Muscle layer of colon (tissue), 2 donors: ENCODE results near the gene TMEM191C.
"Not testable (repeated sequence)": the region's sequence is repeated elsewhere in the genome, so short reads cannot be mapped to it uniquely, and the experiment has no call there.

Experiments
- H3K27ac ChIP-seq: one replicate; pipeline ENCODE4 v1.7.0; 2013; ENCODE audit warnings: low read depth, mild to moderate bottlenecking, low read length, moderate library complexity
- H3K27me3 ChIP-seq, 2 donors: one replicate each; pipeline ENCODE4 v1.7.0; 2013; ENCODE audit warnings: low read length in 2 of 2, mild to moderate bottlenecking in 2 of 2; ENCODE audit not compliant: insufficient read depth in 2 of 2, control insufficient read depth in 1 of 2
- H3K36me3 ChIP-seq: one replicate; pipeline ENCODE4 v1.7.0; 2013; ENCODE audit warnings: mild to moderate bottlenecking, low read length; ENCODE audit not compliant: insufficient read depth
- H3K4me1 ChIP-seq: one replicate; pipeline ENCODE4 v1.7.0; 2013; ENCODE audit warnings: mild to moderate bottlenecking, low read length; ENCODE audit not compliant: insufficient read depth
- H3K4me3 ChIP-seq, 2 donors: one replicate each; pipeline ENCODE4 v1.7.0; 2013; ENCODE audit warnings: low read length in 2 of 2, low read depth in 1 of 2, mild to moderate bottlenecking in 1 of 2, moderate library complexity in 1 of 2
- H3K9ac ChIP-seq: one replicate; pipeline ENCODE4 v1.7.0; 2013; ENCODE audit warnings: low read length
- H3K9me3 ChIP-seq: one replicate; pipeline ENCODE4 v1.7.0; 2013; ENCODE audit warnings: mild to moderate bottlenecking, low read length
- donor health status: abdominal sarcoma.
- donor health status: Adenocarcinoma of cecum.

The TMEM191C gene

DNA sequence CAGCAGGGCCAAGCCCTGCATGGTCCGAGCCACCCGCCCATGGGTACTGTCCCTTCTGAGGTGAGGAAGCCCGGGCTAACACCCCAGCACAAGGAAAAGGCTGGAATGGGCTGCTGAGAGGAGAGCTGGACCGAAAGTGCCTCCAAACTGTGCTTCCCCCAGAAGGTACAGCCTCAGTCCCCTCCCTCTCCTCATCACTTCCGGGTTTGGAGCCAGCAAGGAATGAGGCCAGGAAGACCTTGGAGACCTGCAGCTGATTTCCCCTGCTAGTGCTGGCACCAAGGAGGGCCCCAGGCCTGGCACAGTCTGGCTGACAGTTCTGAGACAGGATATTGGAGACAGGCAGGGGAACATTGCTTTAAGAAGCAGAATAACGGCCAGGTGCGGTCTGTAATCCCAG is 31.3 kb downstream of the TMEM191C start:
- not testable (repeated sequence) for H3K4me1 ChIP-seq, H3K27ac ChIP-seq, H3K9ac ChIP-seq, H3K9me3 ChIP-seq, H3K36me3 ChIP-seq, H3K27me3 ChIP-seq, H3K4me3 ChIP-seq

DNA sequence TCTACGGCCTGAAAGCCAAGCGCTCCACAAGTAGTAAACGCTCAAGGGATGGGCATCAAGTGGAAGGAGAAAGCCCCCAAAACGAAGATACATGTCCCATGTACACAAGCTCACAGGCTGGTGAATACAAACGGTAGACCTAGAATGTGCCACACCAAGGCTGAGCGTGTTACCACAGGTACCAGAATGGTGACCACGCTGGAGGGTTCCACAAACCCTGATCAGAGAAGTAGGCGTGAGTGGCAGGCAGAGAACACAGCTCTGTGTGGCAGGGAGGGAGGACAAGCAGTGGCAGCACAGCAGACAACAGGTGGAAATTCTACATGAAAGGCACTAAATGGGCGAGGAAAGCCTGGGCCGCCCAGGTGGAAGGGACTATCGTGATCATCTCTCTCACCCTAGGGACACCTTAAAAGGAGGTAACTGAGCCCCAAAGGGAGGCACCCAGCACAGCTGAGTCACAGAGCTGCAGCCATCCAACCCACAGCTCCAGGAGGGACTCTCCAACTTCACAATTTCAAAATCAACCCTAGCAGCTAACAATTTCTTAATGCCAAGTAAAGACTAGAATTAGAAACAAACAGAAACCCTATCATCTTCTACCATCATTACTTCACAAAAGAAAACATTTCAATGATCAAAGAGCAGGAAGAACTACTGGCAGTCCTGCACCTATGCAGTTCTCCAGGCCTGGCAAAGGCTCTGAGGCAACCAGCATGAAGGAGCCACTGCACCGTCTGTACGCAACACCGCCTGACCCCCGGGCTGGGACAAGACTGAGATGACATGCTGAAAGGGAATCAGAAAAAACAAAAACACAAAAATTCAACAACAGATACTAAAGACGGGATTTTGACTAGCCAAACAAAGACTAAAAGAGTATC is 32.7 kb downstream of the TMEM191C start:
- not testable (repeated sequence) for H3K27me3 ChIP-seq, H3K27ac ChIP-seq, H3K9ac ChIP-seq, H3K9me3 ChIP-seq, H3K36me3 ChIP-seq, H3K4me1 ChIP-seq, H3K4me3 ChIP-seq

GRCh38 chr22:21510397-21510796 is 43.2 kb downstream of the TMEM191C start:
- H3K9me3 ChIP-seq, H3K27ac ChIP-seq, H3K9ac ChIP-seq, H3K4me3 ChIP-seq, H3K4me1 ChIP-seq, H3K36me3 ChIP-seq, H3K27me3 ChIP-seq: not testable (repeated sequence)

- H3K27ac ChIP-seq, H3K9me3 ChIP-seq, H3K4me3 ChIP-seq, H3K36me3 ChIP-seq, H3K27me3 ChIP-seq, H3K9ac ChIP-seq, H3K4me1 ChIP-seq: not testable (repeated sequence)
Observed at GRCh38 chr22:21512022-21512421, 44.8 kb downstream of the TMEM191C start.

DNA sequence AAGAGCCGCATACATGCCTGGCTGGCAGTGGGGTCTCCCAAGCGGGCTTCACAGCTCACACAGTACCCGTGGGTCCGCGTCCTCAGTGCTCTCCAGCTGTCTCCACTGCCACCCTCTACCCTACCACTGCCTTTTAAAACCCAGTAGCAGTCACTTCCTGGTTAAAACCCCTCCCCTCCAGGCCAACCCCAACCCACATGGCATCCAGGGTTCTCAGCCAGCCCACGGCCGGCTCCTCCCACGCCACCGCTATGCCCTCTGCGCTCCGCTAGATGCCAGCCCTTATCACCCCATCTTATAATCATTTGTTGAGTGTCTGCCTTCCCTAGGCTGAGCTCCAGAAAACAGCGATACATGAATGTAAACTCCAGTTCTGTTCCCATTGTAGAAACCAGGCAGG is 46.9 kb downstream of the TMEM191C start:
- not testable (repeated sequence) for H3K27me3 ChIP-seq, H3K9me3 ChIP-seq, H3K9ac ChIP-seq, H3K27ac ChIP-seq, H3K4me3 ChIP-seq, H3K4me1 ChIP-seq, H3K36me3 ChIP-seq

DNA sequence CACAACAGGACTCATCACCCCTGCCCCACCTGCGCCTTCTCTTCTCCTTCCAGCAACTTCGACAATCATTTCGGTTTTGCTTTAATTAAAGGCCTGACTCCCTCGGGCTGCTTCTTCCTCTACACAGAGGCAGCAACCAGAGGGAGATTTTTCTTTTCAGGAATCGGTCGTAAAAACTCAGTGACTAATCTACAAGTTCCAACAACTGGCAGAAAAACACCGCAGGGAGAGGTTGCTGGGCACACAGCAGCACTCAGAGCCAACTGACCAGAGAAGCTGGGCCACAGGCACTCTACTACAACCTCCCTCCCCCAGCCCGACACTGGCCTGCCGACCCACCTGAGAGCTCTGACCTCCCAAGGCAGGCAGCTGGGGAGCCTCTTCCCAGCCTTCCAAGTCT is 48.0 kb downstream of the TMEM191C start:
- not testable (repeated sequence) for H3K9me3 ChIP-seq, H3K36me3 ChIP-seq, H3K9ac ChIP-seq, H3K27ac ChIP-seq, H3K4me1 ChIP-seq, H3K4me3 ChIP-seq, H3K27me3 ChIP-seq

DNA sequence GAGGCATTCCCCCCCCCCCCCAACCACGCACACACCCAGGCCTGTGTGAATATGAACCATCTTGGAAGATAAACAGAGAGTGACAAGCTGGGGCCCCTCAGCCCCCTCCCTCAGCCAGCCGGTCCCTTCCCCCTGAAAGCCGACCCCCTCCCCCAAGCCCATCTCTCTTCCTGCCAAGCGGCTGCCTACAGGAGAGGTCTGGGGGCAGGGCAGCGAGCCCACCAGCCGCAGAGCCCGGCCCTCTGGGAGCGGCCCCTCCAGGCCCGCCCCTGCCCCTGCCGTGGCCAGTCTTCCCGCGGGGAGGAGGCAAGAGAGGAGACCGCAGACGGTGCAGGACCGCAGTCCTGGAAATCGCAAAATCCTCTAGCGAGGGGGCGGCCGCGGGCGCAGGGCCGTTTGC is 49.3 kb downstream of the TMEM191C start:
- not testable (repeated sequence) for H3K4me3 ChIP-seq, H3K9me3 ChIP-seq, H3K9ac ChIP-seq, H3K4me1 ChIP-seq, H3K27ac ChIP-seq, H3K36me3 ChIP-seq, H3K27me3 ChIP-seq

DNA sequence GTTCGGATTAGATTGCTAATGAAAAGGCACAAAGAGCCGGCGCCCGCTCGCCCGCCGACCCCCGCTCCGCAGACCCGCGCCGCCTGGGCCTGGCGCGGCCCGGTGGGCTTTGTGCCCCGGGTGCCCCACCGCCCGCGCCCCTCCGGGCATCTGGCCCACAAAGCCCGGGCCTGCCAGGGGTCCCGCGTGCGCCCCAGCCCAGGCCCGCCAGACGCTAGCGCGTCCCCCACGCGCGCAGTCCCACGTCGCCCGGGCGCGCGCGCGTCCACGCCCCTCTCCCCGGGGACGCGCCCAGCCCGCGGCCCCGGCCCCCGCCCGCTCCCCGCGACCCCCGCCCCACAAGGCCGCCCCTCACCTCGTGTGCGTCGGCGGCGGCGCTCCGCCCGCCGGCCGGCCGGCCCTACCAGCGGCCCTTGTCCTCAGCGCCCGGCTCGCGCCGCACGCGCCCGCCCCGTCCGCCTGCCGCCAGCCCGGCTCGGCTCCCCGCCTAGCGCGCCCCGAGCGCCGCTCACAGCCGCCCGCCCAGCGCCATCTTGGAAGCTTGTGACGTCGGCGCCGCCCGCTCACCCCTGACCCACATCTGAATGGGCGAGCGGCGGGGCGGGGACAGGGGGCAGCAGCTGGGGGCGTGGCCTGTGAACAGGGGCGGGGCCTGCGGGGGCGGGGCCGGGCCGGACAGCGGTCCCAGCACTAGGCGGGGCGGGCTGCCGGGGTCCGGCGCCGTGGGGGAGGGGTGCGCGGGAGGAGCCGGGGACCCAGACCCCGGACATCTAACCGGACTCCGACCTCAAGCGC is 50.0 kb downstream of the TMEM191C start:
- H3K9ac ChIP-seq, H3K4me3 ChIP-seq, H3K4me1 ChIP-seq, H3K36me3 ChIP-seq, H3K27ac ChIP-seq, H3K27me3 ChIP-seq, H3K9me3 ChIP-seq: not testable (repeated sequence)
